SJCRH30 (cell line): ENCODE results near the gene MGMT. TPM values are rescaled to one million over a fixed set of nuclear protein-coding genes. Genes with fewer than 3 reads are reported as not detected.

ENCODE experiments used
- DNase-seq, 2 experiments: peaks; one replicate each; pipeline ENCODE4 v3.0.0-alpha.2; 2015 to 2020
- H3K27ac ChIP-seq: fragments of 250-450 bp; sonication (Bioruptor Pico); 2 replicates; pipeline ENCODE4 v1.5.1; 2020; ENCODE audit warnings: mild to moderate bottlenecking, moderate library complexity
- H3K27me3 ChIP-seq: fragments of 250-450 bp; sonication (Bioruptor Pico); 2 replicates; pipeline ENCODE4 v1.5.1; 2020; ENCODE audit warnings: mild to moderate bottlenecking, moderate library complexity
- H3K36me3 ChIP-seq: fragments of 250-450 bp; sonication (Bioruptor Pico); 2 replicates; pipeline ENCODE4 v1.5.1; 2020; ENCODE audit warnings: mild to moderate bottlenecking, moderate library complexity
- H3K4me1 ChIP-seq: fragments of 250-450 bp; sonication (Bioruptor Pico); 2 replicates; pipeline ENCODE4 v1.5.1; 2020; ENCODE audit warnings: mild to moderate bottlenecking, moderate library complexity
- H3K4me3 ChIP-seq: fragments of 250-450 bp; sonication (Bioruptor Pico); 2 replicates; pipeline ENCODE4 v1.5.1; 2020; ENCODE audit warnings: mild to moderate bottlenecking, moderate library complexity
- H3K9me3 ChIP-seq: fragments of 250-450 bp; sonication (Bioruptor Pico); replicated peaks from 2 replicates; pipeline ENCODE4 v1.5.1; 2020; ENCODE audit warnings: mild to moderate bottlenecking, moderate library complexity
- total RNA-seq: library from RNA; depleted of rRNA; stranded (reverse); fragments of >200 nt; shearing (Covaris generic); gene quantifications from 2 replicates; pipeline ENCODE4 v1.2.3, GENCODE V29; 2014

MGMT gene
- total RNA-seq, 1 experiment from 2014 or later, result 1.5 TPM

GRCh38 chr10:129495698-129496097 lies 28.7 kb downstream of the MGMT start:
- no peak for DNase-seq
- H3K4me1 ChIP-seq, result no peaks in the 10 kb centered on the region
- H3K36me3 ChIP-seq, result no peaks in the 10 kb centered on the region
- no peaks in the 10 kb centered on the region for H3K9me3 ChIP-seq
- no peak overlapping the region for H3K27ac ChIP-seq
- no peak overlapping the region for H3K4me3 ChIP-seq
- H3K27me3 ChIP-seq, result no peaks in the 10 kb centered on the region

GRCh38 chr10:129497013-129497412 lies 30.0 kb downstream of the MGMT start:
- H3K36me3 ChIP-seq, result no peaks in the 10 kb centered on the region

GRCh38 chr10:129498680-129499079 lies 31.6 kb downstream of the MGMT start:
- H3K9me3 ChIP-seq, result no peaks in the 10 kb centered on the region
- no peak overlapping the region for H3K4me3 ChIP-seq
- no peak for DNase-seq
- no peaks in the 10 kb centered on the region for H3K27me3 ChIP-seq
- no peak overlapping the region for H3K27ac ChIP-seq
- H3K4me1 ChIP-seq, result no peaks in the 10 kb centered on the region
- H3K36me3 ChIP-seq, result no peaks in the 10 kb centered on the region

More at GRCh38 chr10:129497013-129497412, 30.0 kb downstream of the MGMT start:
- Histone ChIP-seq H3K4me1 (no peaks in the 10 kb centered on the region), H3K27me3 (no peaks in the 10 kb centered on the region), H3K9me3 (no peaks in the 10 kb centered on the region), H3K4me3 (no peak overlapping the region), H3K27ac (no peak overlapping the region)
- no peak for DNase-seq

GRCh38 chr10:129500617-129501339 lies 33.7 kb downstream of the MGMT start:
- H3K9me3 ChIP-seq, result no peaks in the 10 kb centered on the region
- no peaks in the 10 kb centered on the region for H3K27me3 ChIP-seq
- no peaks in the 10 kb centered on the region for H3K4me1 ChIP-seq
- no peak overlapping the region for H3K4me3 ChIP-seq
- H3K36me3 ChIP-seq, result no peaks in the 10 kb centered on the region
- no peak for DNase-seq
- H3K27ac ChIP-seq, result no peak overlapping the region

GRCh38 chr10:129501652-129502436 lies 34.8 kb downstream of the MGMT start:
- H3K4me1 ChIP-seq, result no peaks in the 10 kb centered on the region
- no peaks in the 10 kb centered on the region for H3K9me3 ChIP-seq
- H3K36me3 ChIP-seq, result no peaks in the 10 kb centered on the region
- no peak for DNase-seq
- H3K27ac ChIP-seq, result no peak overlapping the region
- H3K4me3 ChIP-seq, result no peak overlapping the region
- H3K27me3 ChIP-seq, result no peaks in the 10 kb centered on the region

GRCh38 chr10:129502448-129502847 lies 35.4 kb downstream of the MGMT start:
- Histone ChIP-seq H3K27me3 (no peaks in the 10 kb centered on the region), H3K4me3 (no peak overlapping the region), H3K9me3 (no peaks in the 10 kb centered on the region), H3K36me3 (no peaks in the 10 kb centered on the region), H3K27ac (no peak overlapping the region), H3K4me1 (no peaks in the 10 kb centered on the region)
- no peak for DNase-seq

GRCh38 chr10:129505500-129506075 lies 38.5 kb downstream of the MGMT start:
- no peaks in the 10 kb centered on the region for H3K27me3 ChIP-seq
- H3K4me1 ChIP-seq, result no peaks in the 10 kb centered on the region
- no peak overlapping the region for H3K27ac ChIP-seq
- DNase-seq, result peak; percentile 16 to 24
- H3K36me3 ChIP-seq, result no peaks in the 10 kb centered on the region
- H3K4me3 ChIP-seq, result no peak overlapping the region
- no peaks in the 10 kb centered on the region for H3K9me3 ChIP-seq

GRCh38 chr10:129506101-129506797 lies 39.2 kb downstream of the MGMT start:
- no peaks in the 10 kb centered on the region for H3K27me3 ChIP-seq
- no peak for DNase-seq
- H3K4me1 ChIP-seq, result no peaks in the 10 kb centered on the region
- H3K9me3 ChIP-seq, result no peaks in the 10 kb centered on the region
- H3K27ac ChIP-seq, result no peak overlapping the region
- H3K4me3 ChIP-seq, result no peak overlapping the region
- no peaks in the 10 kb centered on the region for H3K36me3 ChIP-seq

- Histone ChIP-seq H3K27ac (no peak overlapping the region), H3K27me3 (no peaks in the 10 kb centered on the region), H3K4me1 (no peaks in the 10 kb centered on the region), H3K36me3 (no peaks in the 10 kb centered on the region), H3K9me3 (no peaks in the 10 kb centered on the region), H3K4me3 (no peak overlapping the region)
- DNase-seq, result no peak
Measured at GRCh38 chr10:129507216-129507889, 40.3 kb downstream of the MGMT start.

GRCh38 chr10:129509155-129509554 lies 42.1 kb downstream of the MGMT start:
- no peak overlapping the region for H3K4me3 ChIP-seq
- H3K27ac ChIP-seq, result no peak overlapping the region
- DNase-seq, result no peak
- H3K4me1 ChIP-seq, result no peaks in the 10 kb centered on the region
- no peaks in the 10 kb centered on the region for H3K36me3 ChIP-seq
- H3K9me3 ChIP-seq, result no peaks in the 10 kb centered on the region
- H3K27me3 ChIP-seq, result no peaks in the 10 kb centered on the region

GRCh38 chr10:129509835-129510234 lies 42.8 kb downstream of the MGMT start:
- no peak overlapping the region for H3K4me3 ChIP-seq
- no peaks in the 10 kb centered on the region for H3K4me1 ChIP-seq
- DNase-seq, result no peak
- no peak overlapping the region for H3K27ac ChIP-seq
- no peaks in the 10 kb centered on the region for H3K36me3 ChIP-seq
- no peaks in the 10 kb centered on the region for H3K27me3 ChIP-seq
- H3K9me3 ChIP-seq, result no peaks in the 10 kb centered on the region

GRCh38 chr10:129511086-129511485 lies 44.0 kb downstream of the MGMT start:
- Histone ChIP-seq H3K27ac (no peak overlapping the region), H3K9me3 (no peaks in the 10 kb centered on the region), H3K4me3 (no peak overlapping the region), H3K36me3 (no peaks in the 10 kb centered on the region), H3K27me3 (no peaks in the 10 kb centered on the region), H3K4me1 (no peaks in the 10 kb centered on the region)
- DNase-seq, result no peak

GRCh38 chr10:129511758-129512157 lies 44.7 kb downstream of the MGMT start:
- Histone ChIP-seq H3K27me3 (no peaks in the 10 kb centered on the region), H3K36me3 (no peaks in the 10 kb centered on the region), H3K4me1 (no peaks in the 10 kb centered on the region), H3K27ac (no peak overlapping the region), H3K4me3 (no peak overlapping the region), H3K9me3 (no peaks in the 10 kb centered on the region)
- DNase-seq, result no peak

GRCh38 chr10:129513312-129513711 lies 46.3 kb downstream of the MGMT start:
- no peaks in the 10 kb centered on the region for H3K36me3 ChIP-seq
- no peaks in the 10 kb centered on the region for H3K9me3 ChIP-seq
- DNase-seq, result no peak
- no peaks in the 10 kb centered on the region for H3K4me1 ChIP-seq
- no peak overlapping the region for H3K27ac ChIP-seq
- H3K27me3 ChIP-seq, result no peaks in the 10 kb centered on the region
- H3K4me3 ChIP-seq, result no peak overlapping the region
